Sigmoid colon (tissue), 3 donors: Measurements from ENCODE around the gene SLC25A13.

ENCODE experiments used
- POLR2A ChIP-seq, 2 donors: fragments of 450-650 bp; IDR thresholded peaks; one replicate each; pipeline ENCODE4 v1.6.1; 2016; ENCODE audit warnings: antibody characterized with exemption in 2 of 2, mild to moderate bottlenecking in 2 of 2, moderate library complexity in 2 of 2
- TF ChIP-seq, protein P1 (sequence below), 4 experiments: fragments of 450-650 bp in 3 of 4; fragments of 200-600 bp in 1 of 4; IDR thresholded peaks; one replicate each; pipeline ENCODE4 v1.5.1; 2016 to 2019; ENCODE audit warnings: antibody characterized with exemption in 4 of 4, mild to moderate bottlenecking in 3 of 4, moderate library complexity in 2 of 4

DNA sequence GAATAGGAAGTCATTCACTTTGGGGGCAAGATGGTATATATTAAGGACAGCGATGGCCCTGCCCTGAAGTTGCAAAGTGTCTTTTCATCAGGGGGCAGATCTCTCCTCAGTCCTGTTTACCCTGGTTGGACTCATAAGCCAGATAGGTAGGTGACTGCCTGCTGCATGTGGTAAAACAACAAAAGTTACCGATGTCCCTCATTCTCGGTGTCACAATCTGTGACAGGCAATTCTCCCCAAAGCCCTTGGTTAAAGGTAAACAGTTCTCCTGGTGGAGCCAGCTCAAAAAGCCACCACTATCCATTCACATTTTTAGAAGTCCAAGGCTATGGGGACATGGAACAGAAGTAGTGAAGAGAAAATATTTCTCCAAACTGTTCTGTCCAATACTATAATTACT, 9.9 kb upstream of the SLC25A13 start:
- TF ChIP-seq POLR2A (IDR thresholded peaks at IDR 0.05), result no peak
- TF ChIP-seq, protein P1, sequence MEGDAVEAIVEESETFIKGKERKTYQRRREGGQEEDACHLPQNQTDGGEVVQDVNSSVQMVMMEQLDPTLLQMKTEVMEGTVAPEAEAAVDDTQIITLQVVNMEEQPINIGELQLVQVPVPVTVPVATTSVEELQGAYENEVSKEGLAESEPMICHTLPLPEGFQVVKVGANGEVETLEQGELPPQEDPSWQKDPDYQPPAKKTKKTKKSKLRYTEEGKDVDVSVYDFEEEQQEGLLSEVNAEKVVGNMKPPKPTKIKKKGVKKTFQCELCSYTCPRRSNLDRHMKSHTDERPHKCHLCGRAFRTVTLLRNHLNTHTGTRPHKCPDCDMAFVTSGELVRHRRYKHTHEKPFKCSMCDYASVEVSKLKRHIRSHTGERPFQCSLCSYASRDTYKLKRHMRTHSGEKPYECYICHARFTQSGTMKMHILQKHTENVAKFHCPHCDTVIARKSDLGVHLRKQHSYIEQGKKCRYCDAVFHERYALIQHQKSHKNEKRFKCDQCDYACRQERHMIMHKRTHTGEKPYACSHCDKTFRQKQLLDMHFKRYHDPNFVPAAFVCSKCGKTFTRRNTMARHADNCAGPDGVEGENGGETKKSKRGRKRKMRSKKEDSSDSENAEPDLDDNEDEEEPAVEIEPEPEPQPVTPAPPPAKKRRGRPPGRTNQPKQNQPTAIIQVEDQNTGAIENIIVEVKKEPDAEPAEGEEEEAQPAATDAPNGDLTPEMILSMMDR (IDR thresholded peaks at IDR 0.05), result no peak
